T1000 (cell line): ENCODE measurements around the gene SGMS2.
A peak's percentile ranks its signal among the peaks of the same experiment; 100 is the strongest.
"Not testable (repeated sequence)": the region's sequence is repeated elsewhere in the genome, so short reads cannot be mapped to it uniquely, and the experiment has no call there.

Experiments used
- DNase-seq: peaks from one replicate; lab custom pipeline; 2025; ENCODE audit warnings: mixed read lengths; lab: John Stamatoyannopoulos, UW

SGMS2 gene

DNA sequence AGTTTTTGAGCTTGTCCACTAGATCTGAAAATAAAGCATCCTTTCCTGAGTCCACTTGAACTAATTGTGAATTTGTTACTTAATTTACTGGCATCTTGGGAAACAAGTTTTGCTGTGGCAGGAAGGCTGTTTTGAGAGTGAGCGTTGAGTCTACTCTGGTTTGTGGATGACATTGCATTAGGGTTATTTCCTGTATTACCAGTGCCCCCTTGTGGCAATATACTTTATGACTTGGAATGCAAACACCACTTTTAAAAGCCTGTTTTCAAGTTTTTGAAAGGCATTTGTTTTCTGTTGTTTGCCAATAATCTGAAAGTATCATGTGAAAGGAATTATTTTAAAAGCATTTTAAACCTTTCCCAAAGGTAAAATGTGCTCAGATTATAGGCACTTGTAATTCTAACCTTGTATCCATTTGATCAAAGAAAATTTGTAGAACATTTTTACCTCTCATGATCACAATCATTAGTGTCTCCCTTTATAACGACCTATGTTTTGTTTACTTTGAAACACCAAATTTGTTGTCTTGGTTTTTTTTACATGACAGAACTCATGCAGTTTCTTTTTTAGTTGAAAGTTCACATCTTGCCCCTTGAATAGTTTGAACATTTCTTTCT lies 88.7 kb downstream of the SGMS2 start:
- peak; percentile 15 for DNase-seq

DNA sequence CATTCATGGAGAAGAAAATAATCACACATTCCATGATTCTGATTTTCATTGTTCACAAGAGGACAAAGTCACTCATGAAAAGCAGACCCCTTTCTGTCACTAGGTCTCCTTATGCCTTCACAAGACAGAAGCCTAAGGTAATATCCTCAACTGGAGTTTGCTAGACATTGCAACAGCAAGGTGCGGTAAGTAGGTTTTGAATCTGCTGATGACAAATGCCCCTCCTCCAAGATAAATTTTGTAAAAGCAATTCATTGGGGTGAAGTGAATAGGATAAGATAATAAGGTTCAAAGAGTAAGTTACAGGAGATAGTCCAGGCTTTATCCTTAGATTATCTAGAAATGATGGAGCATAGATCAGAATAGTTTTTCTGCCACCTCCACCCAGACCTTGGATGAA lies 90.5 kb downstream of the SGMS2 start:
- DNase-seq: no peak

DNA sequence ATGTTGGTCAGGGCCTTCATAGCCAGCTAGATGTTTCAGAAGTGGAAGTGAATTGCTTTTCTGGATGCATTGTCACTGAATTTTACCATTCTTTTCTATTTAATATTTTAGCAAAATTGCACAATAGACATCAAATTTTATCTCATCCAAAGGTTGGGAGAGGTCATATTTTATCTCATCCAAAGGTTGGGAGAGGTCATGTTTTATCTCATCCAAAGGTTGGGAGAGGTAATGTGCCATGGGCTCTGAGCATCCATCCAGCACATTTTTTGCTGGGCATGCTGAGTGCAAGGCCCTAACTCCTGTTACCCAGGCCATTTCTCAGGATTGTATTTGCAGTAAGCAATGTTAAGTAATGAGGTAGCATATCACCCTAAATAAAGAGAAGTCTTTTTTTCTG lies 91.9 kb downstream of the SGMS2 start:
- DNase-seq: no peak

DNA sequence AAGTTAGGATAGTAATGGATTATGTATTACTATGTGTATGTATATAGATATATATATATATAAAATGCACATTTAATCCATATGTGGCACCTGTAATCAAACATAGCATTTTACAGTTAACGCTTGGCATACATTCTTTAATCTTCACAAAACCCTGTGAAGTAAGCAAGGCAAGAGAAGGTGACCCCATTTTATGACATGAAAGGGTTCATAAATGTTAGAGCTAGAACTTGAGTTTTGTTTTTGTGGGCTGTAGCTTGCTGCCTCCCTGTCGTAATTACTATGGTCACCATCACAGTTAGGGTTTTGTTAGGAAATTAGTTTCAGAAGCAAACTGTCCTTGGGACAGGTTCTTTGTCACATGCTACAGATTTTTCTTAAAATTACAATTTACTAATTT lies 92.8 kb downstream of the SGMS2 start:
- no peak for DNase-seq

DNA sequence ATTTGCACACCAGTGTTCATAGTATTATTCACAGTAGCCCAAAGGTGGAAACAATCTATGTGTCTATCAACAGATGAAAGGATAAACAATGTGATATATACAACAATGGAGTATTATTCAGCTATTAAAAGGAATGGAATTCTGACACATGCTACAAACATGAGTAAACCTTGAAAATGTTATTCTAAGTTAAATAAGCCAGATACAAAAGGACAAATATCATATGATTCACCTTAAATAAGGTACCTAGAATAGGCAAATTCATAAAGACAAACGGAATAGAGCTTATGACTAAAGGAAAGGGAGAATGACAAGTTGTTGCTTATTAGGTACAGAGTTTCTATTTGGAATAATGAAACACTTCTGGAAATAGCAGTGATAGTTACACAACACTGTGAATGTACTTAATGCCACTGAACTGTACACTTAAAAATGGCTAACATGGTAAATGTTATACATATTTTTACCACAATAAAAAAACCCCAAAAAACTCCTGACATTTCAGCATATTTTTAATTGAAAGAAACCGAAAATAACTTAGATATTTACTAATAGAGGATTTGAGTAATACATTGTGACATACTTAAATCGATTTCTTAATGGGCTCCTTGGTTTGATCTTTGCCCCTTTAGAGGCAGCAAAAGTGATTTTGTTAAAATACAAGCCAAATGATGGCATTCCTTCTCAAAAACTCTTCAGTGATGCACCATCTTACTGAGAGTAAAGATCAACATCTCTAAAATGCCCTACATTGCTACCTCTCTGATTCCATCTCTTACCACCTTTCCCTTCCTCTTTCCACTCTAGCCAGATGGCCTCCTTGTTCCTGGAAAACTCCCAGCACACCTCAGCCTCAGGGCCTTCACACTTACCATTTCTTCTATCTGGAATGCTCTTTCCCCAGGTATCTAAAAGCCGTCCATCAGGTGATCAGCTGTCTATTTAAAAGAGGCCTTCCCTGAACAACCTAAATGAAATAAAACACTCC lies 98.0 kb downstream of the SGMS2 start:
- DNase-seq: no peak

DNA sequence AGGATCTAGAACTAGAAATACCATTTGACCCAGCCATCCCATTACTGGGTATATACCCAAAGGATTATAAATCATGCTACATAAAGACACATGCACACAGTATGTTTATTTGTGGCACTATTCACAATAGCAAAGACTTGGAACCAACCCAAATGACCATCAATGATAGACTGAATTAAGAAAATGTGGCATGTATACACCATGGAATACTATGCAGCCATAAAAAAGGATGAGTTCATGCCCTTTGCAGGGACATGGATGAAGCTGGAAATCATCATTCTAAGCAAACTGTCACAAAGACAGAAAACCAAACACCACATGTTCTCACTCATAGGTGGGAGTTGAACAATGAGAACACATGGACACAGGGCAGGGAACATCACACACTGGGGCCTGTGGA lies 101.0 kb downstream of the SGMS2 start:
- not testable (repeated sequence) for DNase-seq

DNA sequence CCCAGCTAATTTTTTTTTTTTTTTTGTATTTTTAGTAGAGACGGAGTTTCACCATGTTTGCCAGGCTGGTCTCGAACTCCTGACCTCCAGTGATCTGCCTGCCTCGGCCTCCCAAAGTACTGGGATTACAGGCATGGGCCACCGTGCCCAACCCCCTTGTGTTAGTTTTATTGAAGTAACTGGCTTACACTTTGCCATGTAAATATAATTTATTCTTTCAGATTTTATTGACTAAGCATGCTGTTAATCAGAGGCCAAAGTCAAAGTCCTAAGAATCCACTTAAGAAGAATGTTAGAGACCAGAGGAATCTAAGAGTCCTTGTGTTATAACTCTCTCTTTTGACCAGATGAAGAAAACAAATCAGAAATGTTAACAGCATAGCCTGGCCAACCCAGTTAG lies 102.1 kb downstream of the SGMS2 start:
- not testable (repeated sequence) for DNase-seq

DNA sequence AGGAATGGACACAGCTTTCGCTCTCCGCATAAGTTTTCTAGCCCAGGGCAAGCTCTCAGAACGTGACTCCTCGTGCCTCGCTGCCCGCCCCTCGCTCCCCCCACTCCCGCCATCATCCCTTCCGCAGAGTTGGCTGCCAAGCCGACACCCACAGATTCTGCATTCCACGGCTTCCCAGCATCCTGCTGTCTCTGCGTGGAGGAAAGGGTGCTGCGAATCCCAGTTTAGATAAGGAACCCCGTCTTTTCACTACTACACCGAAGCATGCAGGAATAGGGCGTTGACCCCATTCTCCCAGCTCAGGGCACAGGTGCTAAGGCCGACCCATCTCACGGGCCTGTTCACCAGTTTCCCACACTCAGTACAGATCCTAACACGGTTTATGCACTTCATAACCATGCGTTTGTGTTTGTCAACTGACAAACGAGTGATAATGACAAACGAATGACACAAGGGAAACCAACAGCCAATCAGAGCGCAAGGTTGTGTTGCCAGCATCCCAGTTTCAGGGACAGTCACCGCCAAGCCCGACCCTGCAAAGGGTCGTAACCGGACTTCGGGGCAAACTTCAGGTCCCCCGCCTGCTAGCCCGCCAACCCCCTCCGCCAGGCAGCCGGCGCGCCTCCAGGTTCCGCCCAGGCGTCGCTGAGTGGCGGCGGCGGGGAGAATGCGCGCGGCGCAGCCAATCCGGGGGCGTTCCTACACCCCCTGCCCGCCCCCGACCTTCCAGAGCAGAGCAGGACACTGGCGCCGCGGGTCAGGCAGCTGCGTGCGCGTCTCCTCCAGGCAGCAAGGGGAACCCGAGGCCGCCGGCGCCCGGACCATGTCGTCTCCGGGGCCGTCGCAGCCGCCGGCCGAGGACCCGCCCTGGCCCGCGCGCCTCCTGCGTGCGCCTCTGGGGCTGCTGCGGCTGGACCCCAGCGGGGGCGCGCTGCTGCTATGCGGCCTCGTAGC lies 106.4 kb downstream of the SGMS2 start, which contains the start of gene CYP2U1:
TSS of gene CYP2U1 (plus strand) at position 729 of the 954 bp plus-strand sequence. CDS start at position 824, 95 bp downstream.
- DNase-seq: peak; percentile 57

DNA sequence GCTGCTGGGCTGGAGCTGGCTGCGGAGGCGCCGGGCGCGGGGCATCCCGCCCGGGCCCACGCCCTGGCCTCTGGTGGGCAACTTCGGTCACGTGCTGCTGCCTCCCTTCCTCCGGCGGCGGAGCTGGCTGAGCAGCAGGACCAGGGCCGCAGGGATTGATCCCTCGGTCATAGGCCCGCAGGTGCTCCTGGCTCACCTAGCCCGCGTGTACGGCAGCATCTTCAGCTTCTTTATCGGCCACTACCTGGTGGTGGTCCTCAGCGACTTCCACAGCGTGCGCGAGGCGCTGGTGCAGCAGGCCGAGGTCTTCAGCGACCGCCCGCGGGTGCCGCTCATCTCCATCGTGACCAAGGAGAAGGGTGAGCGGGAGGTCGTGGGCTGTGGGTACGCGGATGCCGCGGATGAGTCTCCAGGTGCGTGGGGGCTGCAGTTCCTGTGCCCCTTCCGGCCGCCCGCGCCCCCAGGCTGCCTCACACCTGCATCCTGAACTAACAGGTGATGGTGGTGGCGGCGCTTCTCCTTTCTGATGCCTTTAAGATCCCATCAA lies 107.1 kb downstream of the SGMS2 start:
- DNase-seq: no peak

DNA sequence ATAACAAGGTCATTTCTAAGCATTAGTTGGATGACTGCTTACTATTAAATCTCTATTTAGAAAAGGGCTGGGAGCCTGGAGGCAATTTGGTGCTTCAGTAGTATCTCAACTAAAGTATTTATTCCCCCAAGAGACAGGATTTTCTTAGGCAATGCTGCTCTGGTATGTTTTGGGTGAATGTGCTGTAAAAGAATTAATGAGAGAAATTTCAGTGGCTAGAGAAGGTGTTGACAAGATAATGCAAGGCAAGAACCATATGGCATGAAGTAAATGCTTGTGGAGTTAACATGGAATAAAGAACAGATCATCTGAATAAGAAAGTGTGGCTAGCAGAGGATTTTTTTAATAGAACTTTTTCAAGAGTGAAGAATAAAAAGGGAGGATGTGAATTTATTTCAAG lies 110.5 kb downstream of the SGMS2 start:
- no peak for DNase-seq

DNA sequence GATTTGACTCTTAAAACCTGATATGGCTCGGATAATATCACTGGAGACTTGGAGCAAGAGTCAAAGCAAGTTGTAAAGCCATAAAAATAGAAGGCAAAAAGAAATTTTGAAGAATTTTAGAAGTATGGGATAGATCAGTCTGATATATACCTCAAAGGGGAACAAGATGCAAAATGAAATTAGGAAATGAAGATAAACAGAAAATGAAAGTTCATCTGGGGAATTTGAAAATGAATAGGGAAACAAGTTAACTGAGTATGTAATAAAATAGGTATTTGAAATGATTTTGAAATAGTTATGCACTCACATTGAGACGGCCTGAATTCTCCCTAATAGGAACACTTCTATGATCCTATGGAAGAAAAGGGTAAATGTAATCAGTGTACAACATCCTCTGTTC lies 112.3 kb downstream of the SGMS2 start:
- DNase-seq: no peak

DNA sequence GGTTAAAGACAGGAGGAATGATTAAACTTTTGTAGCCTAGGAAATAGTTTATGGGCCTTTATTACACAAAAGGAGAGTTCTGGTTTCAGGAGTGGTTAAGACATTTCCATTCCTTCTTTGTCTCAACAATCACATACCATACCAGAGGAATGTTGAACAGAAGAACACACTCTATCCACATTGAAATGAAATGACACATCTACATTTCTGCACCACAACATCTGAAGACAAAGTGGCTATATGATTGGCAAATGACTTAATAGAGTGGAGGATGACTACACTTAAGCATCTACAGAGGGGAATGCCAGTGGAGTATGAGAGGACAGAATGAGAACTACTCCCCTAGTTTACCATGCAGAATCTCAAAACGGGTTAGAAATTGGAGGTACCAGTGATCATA lies 114.6 kb downstream of the SGMS2 start:
- DNase-seq: no peak

DNA sequence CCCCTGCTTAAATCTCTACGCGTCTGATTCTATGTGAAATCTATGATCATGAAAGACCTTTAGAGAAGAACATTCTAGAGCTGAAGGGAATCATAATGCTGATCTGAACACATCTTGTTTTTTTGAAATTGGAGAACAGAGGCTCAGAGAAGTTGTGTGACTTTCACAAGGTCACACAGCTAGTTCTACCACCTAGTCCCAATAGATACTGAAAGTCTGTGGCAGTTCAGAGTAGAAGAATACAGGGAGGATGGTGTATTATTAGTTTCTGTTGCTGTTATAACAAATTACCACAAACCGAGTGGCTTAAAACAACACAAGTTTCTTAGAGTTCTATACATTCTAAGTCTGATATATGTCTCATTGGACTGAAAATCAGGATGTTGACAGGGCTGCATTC lies 121.1 kb downstream of the SGMS2 start:
- no peak for DNase-seq

DNA sequence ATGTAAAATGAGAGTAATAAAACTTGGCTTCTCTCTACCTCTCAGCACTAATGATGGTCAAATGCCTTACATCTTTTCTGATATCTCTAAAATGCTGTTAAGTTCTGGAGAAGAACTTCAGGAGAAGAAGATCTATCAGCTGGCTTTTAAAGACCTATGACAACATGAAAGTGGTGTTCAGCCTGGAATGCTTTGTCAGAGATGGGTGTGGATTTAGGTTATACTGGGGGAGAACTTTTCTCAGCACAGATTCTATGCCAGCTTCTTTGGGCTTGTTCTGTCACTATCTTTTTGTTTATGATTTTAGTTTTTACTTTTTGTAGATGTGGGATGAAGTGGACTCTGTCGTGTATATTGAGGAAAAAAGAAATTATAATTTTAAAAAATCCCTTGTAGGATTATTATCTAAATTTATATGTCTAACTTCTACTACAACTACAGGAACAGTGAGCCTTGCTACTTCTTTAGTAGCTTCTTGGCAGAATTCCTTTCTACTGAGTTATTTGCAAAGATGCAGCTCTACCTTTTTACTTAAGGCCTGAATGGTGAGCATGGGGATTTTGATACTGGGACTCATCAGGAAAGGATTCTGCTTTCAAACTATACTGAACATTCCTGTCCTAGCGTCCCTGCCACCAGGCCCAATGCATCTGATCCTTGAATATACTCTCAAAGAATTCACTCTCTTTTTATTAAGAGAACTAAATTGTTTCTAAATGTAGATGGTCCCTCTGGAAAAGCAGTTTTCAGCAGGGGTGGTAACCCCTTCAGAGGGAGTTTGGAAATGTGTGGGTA lies 126.2 kb downstream of the SGMS2 start:
- no peak for DNase-seq

DNA sequence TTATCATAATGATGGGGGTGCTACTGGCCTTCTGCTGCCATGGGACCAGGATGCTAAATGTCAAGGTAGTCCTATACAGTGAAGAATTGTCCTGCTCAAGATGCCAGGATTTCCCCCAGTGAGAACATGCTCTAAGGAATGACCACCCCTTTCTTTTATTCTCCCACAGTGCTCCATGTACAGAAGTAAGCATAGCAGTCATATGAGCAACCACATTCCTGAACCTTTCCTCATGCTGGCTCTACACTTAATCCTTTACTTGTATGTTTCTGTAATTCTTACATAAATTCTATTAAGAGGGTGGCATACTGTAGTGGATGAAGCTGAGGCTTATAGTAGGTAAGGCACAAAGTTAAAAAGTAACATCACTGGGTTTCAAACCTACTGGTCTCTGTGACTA lies 126.8 kb downstream of the SGMS2 start:
- no peak for DNase-seq

DNA sequence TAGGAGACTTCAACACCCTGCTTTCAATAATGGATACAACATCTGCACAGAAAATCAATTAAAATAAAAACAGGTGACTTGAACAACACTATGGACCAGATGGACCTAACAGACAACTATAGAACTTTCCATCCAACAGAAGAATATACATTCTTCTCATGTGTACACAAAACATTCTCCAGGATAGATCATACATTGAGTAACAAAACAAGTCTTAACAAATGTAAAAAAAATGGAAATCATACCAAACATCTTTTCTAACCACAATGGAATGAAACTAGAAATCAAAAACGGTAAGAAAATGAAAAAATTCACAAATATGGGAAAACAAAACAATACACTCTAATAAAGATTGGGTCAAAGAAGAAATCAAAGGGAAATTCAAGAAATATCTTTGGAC lies 131.3 kb downstream of the SGMS2 start:
- DNase-seq: no peak
